NCI-H82 treated with DMSO at 0.1 percent for 48 hours (cell line): Measurements from ENCODE around the gene MFSD2B.
"Not testable (repeated sequence)": the region's sequence is repeated elsewhere in the genome, so short reads cannot be mapped to it uniquely, and the experiment has no call there.

Experiments used
- DNase-seq: peaks from one replicate; lab custom pipeline; 2025; ENCODE audit not compliant: unreplicated experiment; lab: John Stamatoyannopoulos, UW

The MFSD2B gene

DNA sequence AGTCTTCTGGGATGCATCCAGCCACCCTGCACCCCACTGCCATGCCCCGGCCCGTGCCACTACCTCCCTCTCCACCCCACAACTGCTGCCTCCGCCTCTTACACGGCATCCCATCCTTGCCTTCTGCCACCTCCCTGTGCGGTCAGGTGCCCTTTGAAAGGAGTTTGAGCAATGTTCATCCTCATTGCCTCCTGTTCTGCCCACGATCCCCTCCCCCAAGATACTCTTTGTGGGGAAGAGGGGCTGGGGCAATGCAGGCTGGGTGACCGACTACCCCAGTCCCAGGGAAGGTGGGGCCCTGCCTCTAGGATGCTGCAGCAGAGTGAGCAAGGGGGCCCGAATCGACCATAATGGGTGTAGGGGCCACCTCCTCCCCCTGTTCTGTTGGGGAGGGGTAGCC, 8.4 kb downstream of the MFSD2B start:
- no peak for DNase-seq

DNA sequence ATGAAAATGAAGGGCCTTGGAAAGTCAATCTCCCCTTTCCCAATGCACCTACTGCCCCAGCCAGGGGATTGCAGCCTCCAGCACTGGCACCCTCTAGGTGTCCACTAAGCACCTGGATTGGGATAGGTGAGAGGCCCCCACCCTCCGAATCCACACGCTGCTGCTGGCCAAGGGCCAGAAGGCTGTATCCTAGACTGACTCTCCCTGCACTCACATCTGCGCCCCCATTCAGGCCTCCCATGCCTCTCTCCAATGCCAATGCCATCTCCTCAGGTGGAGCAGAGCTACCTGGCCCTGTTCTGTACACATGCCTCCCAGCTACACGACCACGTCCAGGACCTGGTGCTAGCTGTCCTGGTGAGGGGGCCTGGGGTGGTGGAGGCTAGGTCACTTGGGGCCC, 9.8 kb downstream of the MFSD2B start:
- DNase-seq, result no peak

- DNase-seq, result no peak
Observed at GRCh38 chr2:24020244-24020643, 10.4 kb downstream of the MFSD2B start.

DNA sequence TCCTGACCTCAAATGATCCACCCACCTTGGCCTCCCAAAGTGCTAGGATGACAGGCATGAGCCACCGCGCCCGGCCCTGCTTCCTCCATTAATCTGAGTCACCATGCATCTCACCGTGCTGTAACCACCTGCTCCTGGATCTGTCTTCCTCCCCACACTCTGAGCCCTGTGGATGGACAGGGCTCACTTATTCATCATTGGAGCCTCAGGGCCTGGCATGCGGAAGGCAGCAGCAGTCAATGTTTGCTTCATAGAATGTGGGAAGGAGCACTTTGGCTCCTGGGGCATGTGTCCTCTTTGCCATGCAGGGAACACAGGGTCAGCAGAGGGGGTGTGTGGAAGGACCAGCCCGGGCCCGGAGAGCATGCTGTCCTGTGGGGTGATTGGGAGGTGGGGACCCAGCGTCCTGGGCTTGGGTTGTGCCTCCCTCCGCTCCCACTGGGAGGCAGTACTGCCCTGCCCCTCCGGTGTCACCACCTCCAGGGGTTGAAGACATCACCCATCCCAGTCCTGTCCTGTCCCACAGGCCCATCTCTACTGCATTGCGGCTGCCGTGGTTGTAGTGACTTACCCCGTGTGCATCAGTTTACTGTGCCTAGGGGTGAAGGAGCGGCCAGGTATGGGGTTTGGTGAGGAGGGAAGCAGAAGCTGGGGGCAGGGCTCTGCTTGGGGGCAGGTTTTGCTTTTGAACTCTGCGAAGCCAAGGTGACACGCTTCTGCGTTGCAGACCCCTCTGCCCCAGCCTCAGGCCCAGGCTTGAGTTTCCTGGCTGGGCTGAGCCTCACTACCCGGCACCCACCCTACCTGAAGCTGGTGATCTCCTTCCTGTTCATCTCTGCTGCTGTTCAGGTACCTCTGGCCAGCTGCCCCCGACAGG, 11.5 kb downstream of the MFSD2B start:
- no peak for DNase-seq

DNA sequence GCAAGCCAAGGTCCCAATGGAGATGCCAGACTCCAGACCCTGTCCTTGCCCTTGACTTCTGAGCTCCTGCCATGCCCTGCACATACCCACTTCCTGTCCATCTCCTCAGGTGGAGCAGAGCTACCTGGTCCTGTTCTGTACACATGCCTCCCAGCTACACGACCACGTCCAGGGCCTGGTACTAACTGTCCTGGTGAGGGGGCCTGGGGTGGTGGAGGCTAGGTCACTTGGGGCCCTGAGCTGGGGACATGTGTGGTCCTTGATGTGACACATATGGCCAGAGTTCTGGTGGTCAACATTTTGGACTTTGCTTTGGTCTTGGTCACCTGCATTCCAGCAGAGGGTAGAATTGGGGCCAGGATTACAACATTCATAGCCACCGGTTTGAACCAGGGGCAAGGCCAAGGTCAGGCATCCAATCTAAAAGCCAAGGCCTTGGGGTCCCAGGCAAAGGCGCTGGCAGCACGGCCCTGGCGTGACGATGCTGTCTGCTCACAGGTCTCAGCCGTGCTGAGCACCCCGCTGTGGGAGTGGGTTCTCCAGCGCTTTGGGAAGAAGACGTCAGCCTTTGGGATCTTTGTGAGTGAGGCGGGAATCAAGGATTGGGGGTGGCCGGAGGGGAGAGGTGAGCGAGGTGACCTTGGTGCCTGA, 12.6 kb downstream of the MFSD2B start:
- DNase-seq, result no peak

DNA sequence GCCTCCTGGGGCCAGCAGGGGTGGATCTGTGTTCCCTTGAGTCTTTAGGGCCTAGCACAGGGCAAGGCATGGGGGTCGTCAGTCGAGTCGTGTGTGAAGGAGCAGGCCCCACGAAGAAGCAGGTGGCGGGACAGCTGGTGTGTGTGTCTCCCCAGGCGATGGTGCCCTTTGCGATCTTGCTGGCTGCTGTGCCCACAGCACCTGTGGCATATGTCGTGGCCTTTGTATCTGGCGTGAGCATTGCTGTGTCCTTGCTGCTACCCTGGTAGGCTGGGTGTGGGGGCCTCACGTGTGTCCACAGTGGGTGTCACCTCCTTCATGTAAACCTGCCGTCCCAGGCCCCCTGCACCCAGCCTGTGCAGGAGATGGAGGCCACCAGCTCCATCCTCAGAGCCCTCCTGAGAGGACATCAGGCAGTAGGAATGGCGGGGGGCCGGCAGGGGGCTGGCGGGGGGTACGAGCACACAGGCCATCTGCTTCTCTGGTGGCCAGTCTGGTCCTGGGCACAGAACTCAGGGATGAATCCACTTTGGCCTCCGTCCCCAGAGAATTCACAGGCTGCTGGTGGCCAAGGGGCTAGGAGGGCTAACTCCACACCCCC, 13.2 kb downstream of the MFSD2B start:
- no peak for DNase-seq

DNA sequence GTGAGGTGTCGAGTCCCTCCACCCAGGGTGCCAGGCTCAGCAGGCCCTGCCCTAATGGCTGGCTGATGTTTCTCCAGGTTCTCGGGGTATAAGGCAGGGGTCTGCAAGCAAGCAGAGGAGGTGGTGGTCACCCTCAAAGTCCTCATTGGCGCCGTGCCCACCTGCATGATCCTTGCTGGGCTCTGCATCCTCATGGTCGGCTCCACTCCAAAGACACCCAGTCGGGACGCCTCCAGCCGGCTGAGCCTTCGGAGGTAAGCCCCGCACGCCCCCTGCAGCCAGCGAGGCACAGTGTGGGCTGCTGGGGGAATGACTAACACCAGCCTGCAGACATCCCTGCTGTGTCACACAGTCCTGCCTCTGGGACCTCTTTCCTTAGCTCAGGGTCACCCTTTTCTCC, 14.1 kb downstream of the MFSD2B start:
- DNase-seq, result no peak

DNA sequence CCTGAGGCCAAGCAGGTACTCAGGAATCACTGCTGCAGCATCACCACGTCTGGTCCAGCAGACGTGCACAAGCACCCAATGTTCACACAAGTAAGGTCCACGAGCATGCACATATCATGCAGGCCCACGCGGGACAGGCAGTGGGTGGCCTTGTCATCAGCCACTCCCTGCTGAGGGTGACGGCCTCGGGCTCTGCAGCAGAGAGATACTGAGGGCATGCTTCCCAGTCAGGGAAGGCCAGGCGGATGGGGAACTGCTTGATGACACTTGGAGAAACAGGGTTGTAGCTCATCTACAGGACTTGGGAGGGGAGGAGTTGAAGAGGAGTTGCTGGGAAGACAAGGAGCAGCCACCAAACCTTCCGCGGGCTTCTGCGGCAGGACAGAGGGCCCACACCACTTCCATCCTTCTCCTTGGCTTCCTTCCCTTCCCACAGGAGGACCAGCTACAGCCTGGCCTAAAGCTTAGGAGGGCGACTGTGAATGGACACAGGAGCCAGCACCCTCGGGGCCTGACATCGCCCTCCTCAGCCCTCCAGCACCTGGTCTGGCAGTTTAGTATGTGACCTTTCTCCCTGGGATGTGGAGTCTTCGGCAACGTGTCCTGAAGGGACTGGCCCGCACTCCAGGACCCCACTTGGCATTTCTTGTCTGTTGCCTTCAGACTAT, 15.2 kb downstream of the MFSD2B start:
- DNase-seq, result no peak

DNA sequence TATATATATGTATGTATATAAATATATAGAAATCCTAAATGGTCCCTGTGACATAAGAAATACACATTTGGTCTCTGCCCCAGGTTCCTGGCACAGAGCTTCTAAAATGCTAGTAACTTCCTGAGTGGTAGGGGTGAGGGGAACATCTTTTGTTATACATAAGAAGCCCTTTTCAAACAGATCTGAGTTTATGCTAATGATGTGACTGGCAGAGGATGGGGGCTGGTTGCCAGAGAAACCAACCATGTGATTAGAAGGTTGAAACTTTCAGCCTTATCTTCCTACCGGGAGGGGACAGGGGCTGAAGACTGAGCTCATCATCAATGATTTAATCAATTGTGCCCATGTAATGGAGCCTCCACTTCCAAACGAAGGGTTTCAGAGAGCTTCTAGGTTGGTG, 16.3 kb downstream of the MFSD2B start:
- DNase-seq, result no peak

DNA sequence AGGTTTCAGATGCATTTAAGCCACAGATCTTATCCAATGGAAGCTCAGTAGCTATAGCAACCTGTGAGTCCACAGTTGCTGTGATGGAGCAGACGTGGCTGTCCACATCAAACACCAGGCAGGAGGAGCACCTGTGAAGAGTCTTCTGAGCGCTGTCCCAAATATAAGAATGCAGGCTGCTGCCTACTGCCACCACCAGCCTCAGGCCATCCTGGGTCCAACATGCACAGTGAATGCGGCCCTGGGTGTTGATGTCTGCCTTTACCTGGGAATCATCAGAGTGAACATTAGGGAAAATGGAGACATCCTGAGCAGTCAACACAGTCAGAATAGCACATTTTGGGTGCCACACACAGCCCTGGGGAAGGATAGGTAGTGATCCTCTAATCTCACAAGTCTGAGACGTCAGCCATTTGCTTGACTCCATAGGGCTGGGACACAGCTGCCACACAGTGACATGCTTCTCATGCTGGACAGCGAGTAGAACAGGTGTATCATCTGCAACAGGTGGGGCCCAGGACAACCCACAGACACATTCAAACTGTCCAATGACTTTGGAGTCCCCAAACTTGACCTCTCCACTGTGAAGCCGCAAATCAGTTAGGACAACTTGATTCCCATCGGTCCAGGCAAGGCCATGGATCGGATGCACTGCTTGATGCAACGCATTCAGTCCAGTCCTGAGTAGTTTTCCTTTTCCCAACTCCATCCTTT, 29.1 kb downstream of the MFSD2B start:
- DNase-seq, result no peak

DNA sequence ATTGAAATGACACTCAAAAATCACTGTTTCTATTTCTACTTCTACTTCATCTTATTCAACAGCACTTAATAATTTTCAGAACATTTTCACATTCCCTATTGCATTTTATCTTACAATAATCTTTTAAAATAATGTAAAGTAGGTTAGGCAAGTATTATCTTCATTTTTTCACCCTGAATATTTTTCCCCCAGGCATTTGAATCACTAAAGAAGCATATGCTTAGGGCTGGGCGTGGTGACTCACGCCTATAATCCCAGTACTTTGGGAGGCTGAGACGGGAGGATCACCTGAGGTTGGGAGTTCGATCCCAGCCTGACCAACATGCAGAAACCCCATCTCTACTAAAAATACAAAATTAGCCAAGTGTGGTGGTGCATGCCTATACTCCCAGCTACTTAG, 30.6 kb downstream of the MFSD2B start:
- DNase-seq, result no peak

- not testable (repeated sequence) for DNase-seq
Observed at GRCh38 chr2:24043133-24043532, 33.2 kb downstream of the MFSD2B start.

- DNase-seq, result no peak
Observed at GRCh38 chr2:24045511-24046508, 35.9 kb downstream of the MFSD2B start.

DNA sequence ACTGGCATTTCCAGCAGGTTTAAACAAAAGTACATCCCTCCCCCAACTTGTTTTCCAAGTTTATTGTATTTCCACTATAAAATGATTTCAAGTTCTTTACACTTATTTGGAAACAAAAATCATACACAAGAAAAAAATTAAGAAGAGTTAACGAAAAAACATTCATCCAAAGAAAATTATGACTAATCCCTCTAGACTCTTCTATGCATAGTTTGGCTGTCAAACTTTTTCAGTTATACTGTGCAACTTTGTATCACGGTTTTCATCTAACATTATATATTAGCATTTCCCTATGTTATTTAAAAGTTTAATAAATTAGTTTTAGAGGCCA, 36.7 kb downstream of the MFSD2B start:
- DNase-seq, result no peak

DNA sequence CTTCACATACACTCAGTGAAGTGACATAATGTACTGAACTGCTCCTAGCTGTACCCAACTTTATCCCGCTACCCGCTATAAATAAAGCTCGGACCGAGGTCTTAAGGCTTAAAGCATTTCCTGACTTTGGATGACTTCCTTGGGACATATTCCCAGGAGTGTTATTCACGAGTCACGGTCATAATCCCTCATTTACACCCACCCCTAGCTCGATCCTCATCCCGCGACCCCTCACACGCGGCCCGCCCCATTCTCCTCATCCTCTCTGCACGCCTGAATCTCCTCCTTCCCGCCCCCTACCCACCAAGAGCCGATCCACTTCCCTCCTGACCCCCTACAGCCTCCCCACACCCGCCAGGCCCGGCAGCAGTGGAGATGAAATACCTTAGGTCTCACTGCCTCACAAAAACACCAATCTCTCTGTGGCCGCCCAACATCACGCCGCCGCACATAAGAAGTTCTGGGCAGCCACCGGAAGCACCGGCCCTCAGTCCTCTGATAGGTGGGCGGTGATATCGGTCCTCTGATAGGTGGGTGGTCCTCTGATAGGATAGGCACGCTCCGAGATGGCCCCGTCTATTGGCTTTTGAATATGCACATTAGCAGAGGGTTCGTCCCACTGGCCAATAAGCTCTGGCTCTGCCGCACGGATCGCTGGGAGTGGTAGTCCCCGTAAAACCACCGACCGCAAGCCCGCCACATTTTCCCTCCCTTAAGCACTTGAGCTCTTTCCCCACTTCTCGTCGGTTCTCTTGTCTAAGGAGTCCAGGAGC, 37.2 kb downstream of the MFSD2B start, which contains the start of gene WDCP:
Gene WDCP, minus strand, starts transcription at position 462 of the 773 bp plus-strand sequence. CDS start 7,897 bp downstream, outside the sequence.
- DNase-seq, result peak; percentile 98

DNA sequence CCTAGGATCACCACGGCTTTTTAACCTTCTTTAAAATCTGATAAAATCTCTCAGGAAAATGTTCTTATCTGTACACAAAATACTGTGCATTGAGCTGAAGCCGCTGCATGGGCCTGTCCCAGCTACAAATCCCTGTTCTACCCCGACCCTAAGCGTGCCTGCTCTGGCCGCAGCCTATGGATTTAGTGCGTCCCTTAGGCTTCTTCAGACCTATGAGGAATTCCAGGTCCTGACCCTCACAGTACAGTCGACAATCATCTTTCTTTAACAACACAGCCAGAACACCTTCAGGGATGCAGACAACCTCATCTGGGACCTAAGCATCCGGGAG, 37.8 kb downstream of the MFSD2B start:
- DNase-seq, result no peak

- no peak for DNase-seq
Observed at GRCh38 chr2:24048769-24049484, 39.0 kb downstream of the MFSD2B start.

- peak; percentile 68 for DNase-seq
Observed at GRCh38 chr2:24049485-24050021, 39.7 kb downstream of the MFSD2B start, which contains the start of gene FKBP1B. TSS of gene FKBP1B (plus strand) at chr2:24049741. CDS start at chr2:24049850, 109 bp downstream.
